DOHH2 (cell line): ENCODE measurements around the gene ZNF385C.
A peak's percentile ranks its signal among the peaks of the same experiment; 100 is the strongest.

ENCODE experiments used
- H3F3A ChIP-seq: fragments of 200-600 bp; sonication (generic), shearing (Covaris generic); 2 replicates; pipeline ENCODE4 v1.6.0; 2016; ENCODE audit warnings: antibody characterized with exemption, mild to moderate bottlenecking; ENCODE audit not compliant: control insufficient read depth, insufficient read depth
- H3K27ac ChIP-seq: fragments of 200-600 bp; sonication (generic); 2 replicates; pipeline ENCODE4 v1.5.1; 2014; ENCODE audit warnings: low read depth, mild to moderate bottlenecking, low read length, moderate library complexity
- H3K27me3 ChIP-seq: fragments of 200-600 bp; sonication (generic); 2 replicates; pipeline ENCODE4 v1.6.1; 2014; ENCODE audit warnings: mild to moderate bottlenecking, low read length, mixed read lengths; ENCODE audit not compliant: control insufficient read depth
- H3K36me3 ChIP-seq: fragments of 200-600 bp; sonication (generic); 2 replicates; pipeline ENCODE4 v1.6.1; 2014; ENCODE audit warnings: mild to moderate bottlenecking, low read length, moderate library complexity, mixed read lengths; ENCODE audit not compliant: control insufficient read depth
- H3K4me1 ChIP-seq: fragments of 200-600 bp; sonication (generic); 2 replicates; pipeline ENCODE4 v1.6.1; 2014; ENCODE audit warnings: mild to moderate bottlenecking, low read length, mixed read lengths; ENCODE audit not compliant: control insufficient read depth
- H3K4me2 ChIP-seq: fragments of 200-600 bp; sonication (generic); 2 replicates; pipeline ENCODE4 v1.6.0; 2014; ENCODE audit warnings: mild to moderate bottlenecking, low read length, moderate library complexity
- H3K4me3 ChIP-seq: fragments of 200-600 bp; sonication (generic); 2 replicates; pipeline ENCODE4 v1.5.1; 2014; ENCODE audit warnings: mild to moderate bottlenecking, low read length, mixed read lengths
- H3K79me2 ChIP-seq: fragments of 200-600 bp; sonication (generic); 2 replicates; pipeline ENCODE4 v1.6.1; 2014; ENCODE audit warnings: mild to moderate bottlenecking, low read length, mixed read lengths; ENCODE audit not compliant: control insufficient read depth
- H3K9me2 ChIP-seq: fragments of 200-600 bp; sonication (generic); replicated peaks from 2 replicates; pipeline ENCODE4 v1.6.1; 2014; ENCODE audit warnings: mild to moderate bottlenecking, low read length, mixed read lengths; ENCODE audit not compliant: control insufficient read depth
- H3K9me3 ChIP-seq: fragments of 200-600 bp; sonication (generic); 2 replicates; pipeline ENCODE4 v1.6.1; 2014; ENCODE audit warnings: antibody characterized with exemption, low read length, mixed read lengths; ENCODE audit not compliant: control insufficient read depth, insufficient read depth
- H4K20me1 ChIP-seq: fragments of 200-600 bp; sonication (generic); 2 replicates; pipeline ENCODE4 v1.6.0; 2014; ENCODE audit warnings: low read depth, mild to moderate bottlenecking, antibody characterized with exemption, low read length, moderate library complexity; ENCODE audit not compliant: control insufficient read depth, insufficient read depth
- CTCF ChIP-seq: fragments of 200-600 bp; sonication (generic); IDR thresholded peaks from one replicate; pipeline ENCODE4 v1.5.1; 2014; ENCODE audit warnings: antibody characterized with exemption, mild to moderate bottlenecking, low read depth, low read length; ENCODE audit not compliant: poor library complexity, severe bottlenecking
- EZH2phosphoT487 ChIP-seq: fragments of 200-600 bp; sonication (generic); IDR thresholded peaks from 2 replicates; pipeline ENCODE4 v1.6.1; 2017; ENCODE audit warnings: borderline replicate concordance, mild to moderate bottlenecking, antibody characterized with exemption, low read length, moderate library complexity, mixed read lengths

The ZNF385C gene

GRCh38 chr17:41982026-41982760 is 116.1 kb downstream of the ZNF385C start:
- no peak for TF ChIP-seq EZH2phosphoT487
- TF ChIP-seq CTCF, result no peak

GRCh38 chr17:41977991-41978390 is 120.3 kb downstream of the ZNF385C start:
- H4K20me1 ChIP-seq, result no peaks in the 10 kb centered on the region
- no peak overlapping the region for H3K4me2 ChIP-seq
- H3K9me3 ChIP-seq, result no peaks in the 10 kb centered on the region
- H3F3A ChIP-seq, result peaks cover 9% of the 10 kb centered on the region; the same call in 1 of the 2 replicates
- H3K36me3 ChIP-seq, result peaks cover 75% of the 10 kb centered on the region
- no peaks in the 10 kb centered on the region for H3K79me2 ChIP-seq
- no peaks in the 10 kb centered on the region for H3K9me2 ChIP-seq
- H3K4me1 ChIP-seq, result peaks cover 4% of the 10 kb centered on the region; the same call in 1 of the 2 replicates
- no peak overlapping the region for H3K4me3 ChIP-seq
- no peak overlapping the region for H3K27ac ChIP-seq
- TF ChIP-seq CTCF (no peak), EZH2phosphoT487 (no peak)
- H3K27me3 ChIP-seq, result no peaks in the 10 kb centered on the region

More at GRCh38 chr17:41982026-41982760, 116.1 kb downstream of the ZNF385C start:
- Histone ChIP-seq H3K79me2 (no peaks in the 10 kb centered on the region; the same call in 1 of the 2 replicates), H3K36me3 (peaks cover 71% of the 10 kb centered on the region), H3K9me2 (no peaks in the 10 kb centered on the region), H3F3A (0 out of 2 replicates have a peak, but pooled peaks cover 3% of the 10 kb centered on the region), H3K27ac (no peak overlapping the region), H3K9me3 (no peaks in the 10 kb centered on the region), H3K4me2 (no peak overlapping the region), H3K4me1 (peaks cover 25% of the 10 kb centered on the region), H4K20me1 (no peaks in the 10 kb centered on the region), H3K4me3 (no peak overlapping the region), H3K27me3 (no peaks in the 10 kb centered on the region)

- Histone ChIP-seq H3K36me3 (peaks cover 74% of the 10 kb centered on the region), H3K27me3 (no peaks in the 10 kb centered on the region), H4K20me1 (no peaks in the 10 kb centered on the region), H3K79me2 (peaks cover 15% of the 10 kb centered on the region), H3K4me3 (no peak overlapping the region), H3K9me3 (no peaks in the 10 kb centered on the region), H3K4me2 (no peak overlapping the region), H3K4me1 (peaks cover 8% of the 10 kb centered on the region; the same call in 1 of the 2 replicates), H3F3A (peaks cover 9% of the 10 kb centered on the region; the same call in 1 of the 2 replicates), H3K27ac (peak overlapping the region; percentile 15; the same call in 1 of the 2 replicates), H3K9me2 (no peaks in the 10 kb centered on the region)
- TF ChIP-seq EZH2phosphoT487 (no peak), CTCF (no peak)
Observed at GRCh38 chr17:41976142-41976768, 122.0 kb downstream of the ZNF385C start.
